OCI-M1 (cell line): ENCODE measurements around the gene RAP1GAP2.

Experiments
- DNase-seq: peaks from one replicate; lab custom pipeline; 2025; lab: John Stamatoyannopoulos, UW

The RAP1GAP2 gene

DNA sequence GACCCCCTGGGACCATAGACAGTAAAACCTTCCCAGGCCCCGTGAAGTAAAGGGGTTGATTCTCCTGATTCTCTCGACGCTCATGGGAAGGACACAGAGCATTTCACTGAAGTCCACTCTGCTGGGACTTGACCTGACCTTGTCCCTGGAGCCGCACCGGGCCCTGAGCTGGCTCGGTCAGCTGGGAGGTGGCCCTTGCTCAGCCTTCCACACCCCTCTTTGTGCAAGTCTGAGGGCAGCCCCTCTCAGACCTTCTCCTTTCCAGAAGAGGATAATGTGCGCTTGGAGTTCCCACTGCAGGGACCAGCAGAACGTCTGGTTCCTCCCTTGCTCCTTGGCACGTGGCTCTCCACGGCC lies 115.5 kb downstream of the RAP1GAP2 start:
- DNase-seq, result no peak

DNA sequence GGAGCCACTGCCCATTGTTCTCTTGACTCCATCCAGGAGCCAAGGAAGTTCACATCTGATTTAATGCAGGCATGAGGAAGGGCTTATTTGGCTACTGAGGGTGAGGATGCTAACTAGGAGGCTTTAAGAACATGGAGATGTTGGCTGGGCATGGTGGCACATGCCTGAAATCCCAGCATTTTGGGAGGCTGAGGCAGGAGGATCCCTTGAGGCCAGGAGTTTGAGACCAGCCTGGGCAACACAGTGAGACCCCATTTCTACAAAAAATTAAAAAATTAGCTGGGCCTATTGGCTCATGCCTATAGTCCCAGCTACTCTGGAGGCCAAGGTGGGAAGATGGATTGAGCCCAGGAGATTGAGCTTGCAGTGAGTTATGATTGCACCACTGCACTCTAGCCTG lies 116.5 kb downstream of the RAP1GAP2 start:
- DNase-seq, result no peak

DNA sequence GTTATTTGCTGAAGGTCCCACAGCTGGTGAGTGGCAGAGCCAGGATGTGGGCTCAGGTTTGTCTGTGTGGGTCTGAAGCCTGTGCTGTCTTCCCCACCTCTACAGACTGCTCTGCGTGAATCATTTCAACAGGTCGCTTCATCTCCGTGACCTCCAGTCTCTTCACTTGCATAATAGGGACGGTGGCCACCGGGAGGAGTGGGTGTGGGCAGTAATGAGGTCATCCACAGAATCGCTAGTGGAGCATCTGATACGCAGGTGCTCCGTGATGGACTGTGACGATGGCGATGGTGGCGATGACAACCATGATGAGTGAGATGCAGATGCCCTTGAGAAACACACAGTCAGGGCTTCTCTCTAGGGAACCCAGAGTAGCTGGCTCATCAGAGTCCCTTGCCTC lies 120.2 kb downstream of the RAP1GAP2 start:
- no peak for DNase-seq

DNA sequence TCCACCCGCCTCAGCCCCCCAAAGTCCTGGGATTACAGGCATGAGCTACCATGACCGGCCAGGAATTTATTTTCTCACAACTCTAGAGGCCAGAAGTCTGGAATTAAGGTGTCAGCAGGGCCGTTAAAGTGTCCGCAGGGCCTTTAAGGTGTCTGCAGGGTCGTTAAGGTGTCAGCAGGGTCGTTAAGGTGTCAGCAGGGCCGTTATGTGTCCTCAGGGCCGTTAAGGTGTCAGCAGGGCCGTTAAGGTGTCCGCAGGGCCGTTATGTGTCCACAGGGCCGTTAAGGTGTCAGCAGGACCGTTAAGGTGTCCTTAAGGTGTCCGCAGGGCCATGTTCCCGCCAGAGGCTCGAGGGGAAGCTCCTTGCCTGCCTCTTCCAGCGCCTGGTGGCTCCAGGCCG lies 125.2 kb downstream of the RAP1GAP2 start:
- DNase-seq, result no peak

DNA sequence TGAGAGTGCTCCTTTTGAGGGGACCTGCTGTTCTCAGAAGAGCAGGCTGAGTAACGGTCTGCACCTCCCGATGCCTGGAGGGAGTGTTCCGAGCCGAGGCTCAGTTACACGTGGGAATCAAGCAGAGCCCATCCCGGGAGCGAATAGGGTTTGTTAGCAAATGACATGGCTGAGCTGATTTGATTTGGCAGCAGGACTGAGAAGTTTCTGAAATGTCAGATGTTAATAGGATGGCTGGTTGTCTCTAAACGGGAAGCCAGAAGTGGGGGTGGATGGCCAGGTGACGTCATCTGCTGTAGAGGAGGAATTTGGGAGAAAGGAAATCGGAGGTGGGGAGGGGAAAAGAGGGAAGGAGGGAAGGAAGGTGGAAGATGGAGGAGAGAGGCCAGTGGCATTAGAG lies 128.0 kb downstream of the RAP1GAP2 start:
- DNase-seq, result no peak

DNA sequence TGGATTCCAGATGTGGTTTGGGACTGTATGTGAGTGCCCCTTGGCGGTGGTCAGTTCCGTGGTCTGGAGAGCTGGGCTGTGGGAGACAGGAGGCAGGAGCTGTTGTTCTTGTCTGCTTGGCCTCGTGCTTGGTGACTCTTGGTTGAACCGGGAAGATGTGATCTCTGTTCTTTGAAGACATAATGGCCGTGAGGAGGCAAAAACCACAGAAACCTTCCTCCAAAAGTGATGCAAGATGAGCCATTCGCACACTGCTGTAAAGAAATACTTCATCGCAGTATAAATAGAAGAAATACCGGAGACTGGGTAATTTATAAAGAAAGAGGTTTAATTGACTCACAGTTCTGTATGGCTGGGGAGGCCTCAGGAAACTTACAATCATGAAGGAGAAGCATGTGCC lies 128.8 kb downstream of the RAP1GAP2 start:
- no peak for DNase-seq

DNA sequence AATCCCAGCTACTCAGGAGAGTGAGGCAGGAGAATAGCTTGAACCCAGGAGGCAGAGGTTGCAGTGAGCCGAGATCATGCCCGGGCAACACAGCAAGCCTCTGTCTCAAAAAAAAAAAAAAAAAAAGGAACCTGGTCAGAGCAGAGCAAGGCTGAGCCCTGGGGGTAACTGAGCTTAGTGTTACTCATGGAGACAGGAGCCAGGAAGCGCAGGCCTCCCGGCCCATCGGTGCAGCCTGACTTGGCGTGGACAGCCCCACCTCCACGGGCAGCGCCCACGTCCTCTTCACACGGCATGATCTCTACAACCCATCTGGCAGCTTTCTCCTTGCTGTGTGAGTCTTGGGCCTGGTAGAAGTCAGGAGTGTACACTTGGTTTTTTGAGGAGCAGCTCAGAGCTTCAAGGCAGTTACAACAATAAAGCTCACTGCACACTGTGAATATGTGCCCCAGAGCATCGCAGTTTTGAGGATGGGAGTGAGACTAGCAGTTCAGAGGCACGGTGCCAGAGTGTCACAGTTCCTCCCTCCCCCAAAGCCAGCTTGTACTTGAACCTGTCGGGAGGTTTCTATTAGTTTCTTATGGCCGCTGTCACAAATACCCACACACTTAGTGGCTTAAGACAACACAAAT lies 129.9 kb downstream of the RAP1GAP2 start:
- DNase-seq, result no peak

DNA sequence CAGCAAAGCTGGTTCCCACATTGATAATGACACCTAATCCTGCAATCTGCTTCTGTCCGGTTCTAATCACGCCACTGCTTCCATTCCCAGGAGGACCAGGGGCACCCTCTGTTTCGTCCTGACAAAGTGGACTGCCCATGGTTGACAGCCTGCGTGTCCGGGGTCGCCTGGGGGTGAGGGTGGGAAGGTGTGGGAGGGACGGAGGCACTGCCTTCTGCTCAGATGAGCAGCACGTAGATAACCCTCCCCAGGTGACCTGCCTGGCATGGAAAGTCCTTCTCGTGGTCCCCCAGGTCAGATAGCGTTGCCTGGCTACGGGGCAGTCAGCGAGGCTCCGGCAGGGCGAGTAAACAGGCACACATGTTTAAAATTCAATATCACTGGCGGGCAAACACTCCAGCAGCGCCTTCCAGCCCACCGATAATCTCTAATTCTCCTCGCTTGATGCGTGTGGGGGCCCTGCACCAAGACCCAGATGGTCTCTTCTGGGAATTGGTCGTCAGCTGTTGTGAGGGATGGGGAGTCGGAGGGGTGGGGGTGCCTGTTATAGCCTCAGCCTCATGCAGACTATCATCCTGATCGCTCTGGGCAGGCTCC lies 132.2 kb downstream of the RAP1GAP2 start:
- no peak for DNase-seq

DNA sequence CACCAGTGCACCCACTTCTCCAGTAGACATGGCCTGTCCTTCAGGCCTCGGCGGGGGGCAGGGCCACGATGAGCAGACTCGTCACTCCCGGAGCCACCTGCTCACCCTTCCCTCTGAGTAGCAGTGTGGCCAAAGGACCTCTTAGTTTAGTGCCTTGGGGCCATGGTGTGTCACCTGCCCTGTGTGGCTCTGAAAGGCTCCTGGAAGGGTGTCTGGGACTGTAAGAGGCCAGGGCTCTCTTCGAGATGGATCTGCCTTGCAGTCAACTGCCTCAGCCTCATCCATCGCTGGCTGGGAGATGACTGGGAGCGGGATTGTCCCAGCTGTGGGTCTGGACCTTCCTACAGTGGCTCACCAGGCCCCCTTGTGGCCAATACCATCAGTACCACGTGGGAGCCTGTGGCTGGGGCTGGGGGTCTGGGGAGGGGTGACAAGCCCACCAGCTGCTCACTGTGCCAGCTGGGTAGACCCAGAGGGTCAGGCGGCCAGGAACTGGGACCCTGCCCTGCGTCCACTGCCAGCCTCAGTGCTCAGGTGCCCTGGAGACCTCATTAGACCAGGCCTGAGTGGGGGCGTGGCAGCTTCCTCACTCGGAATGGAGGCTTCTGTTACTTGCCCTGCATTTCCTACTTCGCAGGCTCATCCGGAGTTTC lies 133.8 kb downstream of the RAP1GAP2 start:
- peak; percentile 22 for DNase-seq

DNA sequence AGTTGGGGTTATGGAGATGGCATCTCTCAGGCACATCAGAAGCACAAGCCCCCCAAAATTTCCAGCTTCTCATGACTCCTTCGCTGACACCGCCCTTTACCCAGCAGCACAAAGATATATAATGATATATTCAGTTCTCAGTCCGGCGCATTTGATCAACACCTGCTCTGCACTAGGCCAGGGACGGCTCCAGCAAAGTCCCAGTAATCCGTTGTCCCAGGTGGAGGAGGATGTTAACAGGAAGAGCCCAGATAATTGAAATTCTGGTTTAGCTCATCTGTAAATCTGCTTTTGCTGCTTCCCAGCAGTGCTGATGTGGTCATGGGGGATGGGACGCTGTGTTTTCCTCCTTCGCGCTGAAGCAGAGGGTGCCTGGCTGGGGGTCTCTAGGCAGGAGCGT lies 135.6 kb downstream of the RAP1GAP2 start:
- no peak for DNase-seq

DNA sequence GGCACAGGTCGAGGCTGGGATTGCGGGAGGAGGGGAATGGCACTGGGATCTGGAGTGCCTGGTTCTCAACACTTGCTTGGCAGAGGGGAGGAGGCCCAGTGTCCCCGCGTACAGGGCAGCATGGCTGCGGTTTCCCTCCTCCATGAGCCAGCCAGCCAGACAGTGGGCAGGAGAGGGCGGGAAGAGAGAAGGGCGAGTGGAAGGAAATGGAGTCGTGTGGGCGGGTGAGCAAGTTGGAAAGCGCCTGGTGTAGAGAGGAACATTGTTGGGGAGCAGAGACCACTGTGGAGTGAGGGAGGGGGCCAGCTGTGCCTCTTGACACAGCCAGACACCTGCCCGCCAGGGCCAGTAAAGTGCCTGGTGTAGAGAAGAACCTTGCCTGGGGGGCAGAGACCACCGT lies 136.7 kb downstream of the RAP1GAP2 start:
- DNase-seq, result no peak

DNA sequence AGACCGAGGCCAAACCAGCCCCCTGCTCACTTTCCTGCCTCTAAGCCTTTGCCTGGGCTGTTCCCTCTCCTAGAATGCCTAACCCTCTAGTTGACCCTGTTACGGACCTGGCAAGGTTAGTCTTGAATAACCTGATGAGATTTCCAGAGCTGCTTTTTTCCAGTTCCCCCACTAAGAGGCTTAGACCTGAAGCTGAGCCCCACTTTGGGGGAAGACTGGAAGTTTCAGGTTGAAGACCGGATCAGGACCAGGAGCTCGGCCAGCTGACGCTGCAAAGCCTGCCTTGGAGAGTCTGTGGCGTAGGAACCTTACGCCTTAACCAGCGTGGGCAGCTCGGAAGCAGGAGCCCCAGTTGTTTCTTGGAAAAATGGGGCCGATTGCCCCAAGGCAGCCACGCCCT lies 137.4 kb downstream of the RAP1GAP2 start:
- DNase-seq, result no peak

DNA sequence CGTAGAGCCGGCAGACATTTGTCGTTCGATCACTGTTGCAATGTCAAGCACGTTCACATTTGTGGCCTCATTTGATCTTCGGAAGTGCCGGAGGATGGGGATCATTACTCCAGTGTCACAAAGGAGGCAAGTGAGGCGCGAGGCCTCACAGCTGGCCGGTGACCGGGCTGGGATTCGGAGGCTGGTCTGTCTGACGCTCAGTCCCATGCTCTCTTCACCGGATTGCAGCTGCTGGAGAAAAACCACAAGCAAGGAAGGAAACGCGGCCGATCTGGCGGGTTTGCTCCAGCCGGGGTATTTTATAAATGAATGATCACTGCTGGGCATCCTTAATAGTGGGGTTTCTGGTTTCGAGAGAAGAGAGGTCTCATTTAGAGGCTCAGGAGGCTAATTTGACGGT lies 139.4 kb downstream of the RAP1GAP2 start:
- no peak for DNase-seq

DNA sequence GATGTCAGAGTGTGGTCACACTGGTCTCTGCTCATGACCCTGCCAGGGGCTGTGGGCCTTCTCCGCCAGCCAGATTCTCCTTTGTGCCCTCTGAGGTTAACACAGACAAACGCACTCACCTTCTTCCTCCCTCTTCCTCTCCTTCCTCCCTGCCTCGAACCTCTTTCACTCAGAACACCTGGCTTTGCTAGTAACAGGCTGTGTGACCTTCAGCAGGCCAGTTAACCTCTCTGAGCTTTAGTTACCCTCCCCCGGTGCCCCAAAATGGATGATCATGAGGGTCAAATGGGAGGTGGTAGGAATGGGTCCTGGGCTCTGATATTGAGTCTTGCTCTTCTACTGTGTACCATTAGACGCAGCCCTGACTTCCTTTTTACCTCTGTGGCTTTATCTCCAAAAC lies 140.1 kb downstream of the RAP1GAP2 start:
- DNase-seq, result no peak

DNA sequence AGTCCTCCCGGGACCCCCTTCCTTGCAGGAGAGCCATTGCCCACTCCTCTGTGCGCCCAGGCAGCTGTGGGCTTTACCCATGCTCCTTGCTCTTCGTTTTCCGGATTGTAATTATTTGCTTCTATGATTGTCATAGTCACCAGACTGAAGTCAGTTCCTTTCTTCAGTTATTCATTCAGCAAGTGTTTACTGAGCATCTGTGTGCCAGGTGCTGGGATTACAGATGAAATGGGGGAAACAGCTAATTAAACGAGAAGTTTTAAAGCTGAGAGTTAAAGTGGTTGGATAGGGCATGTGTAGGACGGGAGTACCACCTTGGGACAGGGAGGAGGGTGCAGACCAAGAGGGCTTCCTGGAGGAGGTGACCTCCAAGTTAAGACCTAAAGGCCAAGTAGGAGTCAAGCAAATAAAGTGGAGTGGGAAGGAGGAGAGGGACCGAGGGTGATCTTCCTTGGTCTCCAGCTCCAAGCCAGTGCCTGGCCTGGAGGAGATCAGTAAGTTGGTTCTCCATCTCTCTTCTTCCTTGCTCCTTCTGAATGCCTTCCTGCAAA lies 140.6 kb downstream of the RAP1GAP2 start:
- no peak for DNase-seq

DNA sequence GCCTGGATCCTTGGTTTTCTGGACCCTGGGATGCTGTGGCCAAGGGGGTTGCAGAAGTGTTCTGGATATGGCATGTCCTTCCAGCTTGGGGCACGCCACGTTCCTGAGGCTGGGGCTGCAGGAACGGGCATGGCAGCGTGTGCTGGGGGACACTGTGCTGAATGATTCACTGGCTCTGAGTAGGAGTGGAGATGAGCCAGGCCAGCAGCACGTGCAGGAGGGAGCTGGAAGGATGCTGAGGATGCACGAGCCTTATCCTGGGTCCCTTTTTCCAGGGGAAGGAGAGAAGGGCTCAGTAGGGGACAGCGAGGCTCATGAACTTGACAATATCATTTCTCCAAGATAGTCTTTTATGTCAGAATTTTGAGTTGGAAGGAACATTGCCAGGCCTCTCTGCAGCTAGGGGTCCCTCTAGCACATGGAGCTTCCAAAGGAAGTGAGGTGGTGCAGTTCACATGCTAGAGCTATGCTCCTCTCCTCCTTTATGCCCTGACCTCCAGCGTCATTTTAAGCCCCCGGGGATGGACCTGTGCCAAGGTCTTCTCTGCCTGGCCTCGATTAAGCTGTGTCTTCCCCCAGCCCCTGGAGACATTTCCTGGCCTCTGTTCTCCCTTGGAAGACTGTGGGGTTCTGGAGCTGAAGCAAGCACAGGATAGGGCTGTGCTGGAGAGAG lies 141.2 kb downstream of the RAP1GAP2 start:
- DNase-seq, result peak; percentile 11

DNA sequence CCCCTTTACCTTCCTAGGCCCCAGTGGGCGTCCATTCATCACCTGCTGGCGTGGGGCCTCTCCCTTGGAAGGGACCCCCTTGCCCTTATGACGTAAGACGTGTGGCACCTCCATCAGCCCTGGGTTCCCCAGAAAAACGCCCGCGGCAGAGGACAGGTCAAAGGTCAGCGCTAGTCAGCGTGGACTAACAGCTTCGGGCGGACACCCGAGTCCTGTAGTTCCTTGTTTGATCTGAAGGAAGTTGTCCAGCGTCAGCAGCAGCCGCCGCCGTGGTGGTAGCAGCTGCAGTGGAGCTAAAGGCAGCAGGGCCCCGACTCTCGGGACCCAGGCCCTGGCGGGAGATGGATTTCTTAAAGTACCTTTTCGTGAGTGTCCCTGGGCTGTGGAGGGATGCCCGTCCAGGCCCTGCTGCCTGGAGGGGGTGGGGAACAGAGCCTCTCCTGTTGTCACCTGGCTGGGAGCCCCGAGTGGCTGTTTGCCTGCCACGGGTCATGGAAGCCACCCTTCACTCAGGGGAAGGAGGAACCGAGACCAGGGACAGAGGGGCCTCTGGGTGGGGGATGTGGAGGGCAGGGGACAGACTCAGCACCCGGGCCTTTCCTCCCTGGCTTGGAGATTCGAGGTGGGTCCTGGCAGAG lies 143.6 kb downstream of the RAP1GAP2 start:
- no peak for DNase-seq

DNA sequence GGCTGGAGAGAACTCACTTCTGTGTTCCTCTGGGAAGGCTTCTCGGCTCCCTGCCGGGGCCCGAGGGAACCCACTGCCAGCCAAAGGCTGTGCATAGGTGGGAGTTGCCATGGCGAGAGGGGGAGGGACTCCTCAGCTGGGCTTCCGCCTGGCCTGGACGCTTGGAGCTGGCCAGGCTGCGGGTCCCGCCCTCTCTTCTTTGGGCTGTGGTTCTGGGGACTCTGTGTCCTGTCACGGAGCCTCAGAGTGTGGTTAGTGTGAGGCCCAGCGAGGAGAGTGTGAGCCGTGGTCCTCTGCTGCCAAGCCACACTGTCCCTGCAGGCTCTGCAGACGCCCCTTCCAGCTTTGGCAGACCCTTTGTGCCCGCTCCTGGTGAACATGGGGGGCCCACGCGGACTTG lies 144.1 kb downstream of the RAP1GAP2 start:
- DNase-seq, result no peak

DNA sequence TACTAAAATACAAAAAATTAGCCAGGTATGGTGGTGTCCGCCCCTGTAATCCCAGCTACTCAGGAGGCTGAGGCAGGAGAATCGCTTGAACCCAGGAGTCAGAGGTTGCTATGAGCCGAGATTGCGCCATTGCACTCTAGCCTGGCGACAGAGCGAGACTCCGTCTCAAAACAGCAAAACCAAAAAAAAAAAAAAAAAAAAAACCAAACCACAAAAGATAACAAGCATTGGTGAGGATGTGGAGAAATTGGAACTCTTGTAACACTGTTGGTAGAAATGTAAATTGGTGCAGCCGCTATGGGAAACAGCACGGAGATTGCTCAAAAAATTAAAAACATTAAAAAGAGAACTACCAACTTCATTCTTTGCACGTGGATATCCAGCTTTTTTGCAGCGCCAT lies 147.7 kb downstream of the RAP1GAP2 start:
- DNase-seq, result peak; percentile 73

DNA sequence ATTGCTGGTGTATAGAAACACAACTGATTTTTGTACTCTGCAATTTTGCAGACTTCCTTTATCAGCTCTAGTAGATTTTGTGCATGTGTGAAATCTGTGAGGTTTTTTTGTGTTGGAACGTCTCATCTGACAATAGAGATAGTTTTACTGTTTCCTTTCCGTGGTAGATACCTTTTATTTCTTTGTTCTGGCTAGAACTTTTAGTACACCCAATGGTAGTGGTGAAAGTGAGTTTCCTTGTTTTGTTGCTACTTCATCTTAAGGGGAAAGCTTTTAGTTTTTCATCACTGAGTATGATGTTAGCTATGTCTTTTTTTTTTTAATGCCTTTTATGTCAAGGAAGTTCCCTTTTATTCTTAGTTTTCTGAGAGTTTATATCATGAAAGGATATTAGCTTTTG lies 149.1 kb downstream of the RAP1GAP2 start:
- no peak for DNase-seq

DNA sequence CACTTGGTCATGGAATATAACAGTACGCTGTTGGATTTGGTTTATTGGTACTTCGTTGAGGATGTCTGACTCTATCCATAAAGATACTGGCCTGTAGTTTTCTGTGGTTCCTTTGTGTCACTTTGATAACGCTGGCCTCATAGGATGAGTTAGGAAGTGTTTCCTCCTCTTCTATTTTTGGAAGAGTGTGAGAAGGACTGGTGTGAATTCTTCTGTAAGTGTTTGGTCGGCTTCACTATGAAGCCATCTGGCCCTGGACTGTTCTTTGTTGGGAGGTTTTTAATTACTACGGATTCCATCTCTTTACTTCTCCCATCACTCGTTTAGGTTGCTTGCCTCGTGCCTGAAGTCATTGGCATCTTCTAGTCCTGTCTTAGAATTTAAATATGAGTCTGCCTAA lies 149.9 kb downstream of the RAP1GAP2 start:
- DNase-seq, result no peak

DNA sequence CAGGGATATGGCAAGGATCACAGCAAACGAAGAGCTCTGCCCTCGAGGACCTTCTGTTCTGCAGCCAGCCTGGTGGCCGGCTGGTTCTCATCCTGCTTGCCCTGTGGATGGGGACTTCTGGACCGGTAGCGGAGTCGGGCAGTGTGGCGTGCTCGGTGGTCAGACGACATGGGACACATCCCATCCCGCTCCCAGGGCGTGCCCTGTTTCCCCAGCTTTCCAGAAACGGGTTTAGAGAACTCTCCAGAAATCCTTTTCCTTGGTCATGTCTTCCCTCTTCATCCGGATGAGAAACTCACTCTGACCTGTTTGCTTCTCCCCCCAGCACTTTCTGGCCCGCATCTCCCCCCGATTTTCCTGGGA lies 151.3 kb downstream of the RAP1GAP2 start:
- DNase-seq, result no peak
